Sciatic nerve (tissue), 2 donors: ENCODE data around the gene PRM3. TPM values are rescaled to one million over a fixed set of nuclear protein-coding genes. Genes with fewer than 3 reads are reported as not detected.

Experiments used
- ATAC-seq: fragments of 200-7000 bp; cut with Tn5 transposase; one replicate; pipeline ENCODE4 v1.9.1; 2020; ENCODE audit warnings: mild to moderate bottlenecking, moderate library complexity
- DNase-seq: peaks from one replicate; pipeline ENCODE4 v3.0.0-alpha.2; 2020; ENCODE audit warnings: low spot score
- intact Hi-C: fragments of 100-400 bp; cut with DNase I; formaldehyde crosslinking; loops from one replicate; pipeline ENCODE4 v1.14.2; 2022
- microRNA-seq: library from miRNA; unstranded; fragments of <30 nt; microRNA quantifications from one replicate; pipeline ENCODE4 v1.2.0, GENCODE V29; 2020
- total RNA-seq: library from RNA; stranded (reverse); fragmentation: NEBNext Ultra II Directional; extraction: Animal tissue kit (Norgen Biotek cat#: 25700); gene quantifications from one replicate; pipeline ENCODE4 v1.2.1, GENCODE V29; 2021
- donor health status: DM: no; HTN: no; CAD: no.
- donor health status: DM: no; HTN: no; CAD: no.

Gene PRM3
- total RNA-seq, 1 donor from 2014 or later = not detected

GRCh38 chr16:11234884-11235702 is 38.3 kb downstream of the PRM3 start:
- DNase-seq (no peak), ATAC-seq (no peak)
- intact Hi-C loops = no loop called here

- intact Hi-C loops = no loop called here
- no peak for DNase-seq
- no peak for ATAC-seq
These were observed 39.6 kb downstream of the PRM3 start for GRCh38 chr16:11233727-11234376.

GRCh38 chr16:11232852-11233726 is 40.3 kb downstream of the PRM3 start:
- peak; percentile 49 for ATAC-seq
- intact Hi-C loops = no loop called here
- DNase-seq = no peak

GRCh38 chr16:11232302-11232851 is 41.1 kb downstream of the PRM3 start:
- no peak for DNase-seq
- intact Hi-C loops = no loop called here
- ATAC-seq = no peak

GRCh38 chr16:11231367-11231970 is 42.0 kb downstream of the PRM3 start:
- intact Hi-C loops = no loop called here

GRCh38 chr16:11229906-11230305 is 43.5 kb downstream of the PRM3 start:
- DNase-seq (no peak), ATAC-seq (no peak)

More at GRCh38 chr16:11231367-11231970, 42.0 kb downstream of the PRM3 start:
- no peak for DNase-seq
- no peak for ATAC-seq

GRCh38 chr16:11229432-11229831 is 44.0 kb downstream of the PRM3 start:
- DNase-seq = no peak
- ATAC-seq = no peak
- intact Hi-C loops = loop anchor here (10.0 kb wide), 1 partner anchor 85 kb away; no protein-coding TSS in a partner anchor

More at GRCh38 chr16:11229906-11230305, 43.5 kb downstream of the PRM3 start:
- intact Hi-C loops = loop anchor here (10.0 kb wide), 1 partner anchor 85 kb away; no protein-coding TSS in a partner anchor

GRCh38 chr16:11225677-11226549 is 47.5 kb downstream of the PRM3 start:
- ATAC-seq (no peak), DNase-seq (no peak)
- intact Hi-C loops = loop anchor here (10.0 kb wide), 1 partner anchor 81 kb away; no protein-coding TSS in a partner anchor

- ATAC-seq (peak; percentile 36), DNase-seq (no peak)
- intact Hi-C loops = loop anchor here (10.0 kb wide), 1 partner anchor 80 kb away; no protein-coding TSS in a partner anchor
These were observed 48.3 kb downstream of the PRM3 start for GRCh38 chr16:11224894-11225676.

- intact Hi-C loops = loop anchor here (10.0 kb wide), 1 partner anchor 79 kb away; no protein-coding TSS in a partner anchor
- DNase-seq (no peak), ATAC-seq (peak; percentile 94)
These were observed 49.1 kb downstream of the PRM3 start for GRCh38 chr16:11224096-11224893.

Small RNA genes within 50 kb of the gene (microRNA-seq; reads per million reads assigned to microRNA genes)
- not detected for gene MIR548H2

Other genes starting within 250 kb of the PRM3 start
- gene SOCS1, start 17.4 kb downstream of the PRM3 start, total RNA-seq = 4.3 TPM
- not detected for gene TNP2, start 4.3 kb downstream of the PRM3 start, total RNA-seq
- not detected for gene PRM2, start 2.9 kb upstream of the PRM3 start, total RNA-seq
- not detected for gene PRM1, start 7.7 kb upstream of the PRM3 start, total RNA-seq
- 1.5 TPM for gene RMI2, start 71.8 kb upstream of the PRM3 start, total RNA-seq